Measurements from ENCODE around the gene TMEM38B.

DNA sequence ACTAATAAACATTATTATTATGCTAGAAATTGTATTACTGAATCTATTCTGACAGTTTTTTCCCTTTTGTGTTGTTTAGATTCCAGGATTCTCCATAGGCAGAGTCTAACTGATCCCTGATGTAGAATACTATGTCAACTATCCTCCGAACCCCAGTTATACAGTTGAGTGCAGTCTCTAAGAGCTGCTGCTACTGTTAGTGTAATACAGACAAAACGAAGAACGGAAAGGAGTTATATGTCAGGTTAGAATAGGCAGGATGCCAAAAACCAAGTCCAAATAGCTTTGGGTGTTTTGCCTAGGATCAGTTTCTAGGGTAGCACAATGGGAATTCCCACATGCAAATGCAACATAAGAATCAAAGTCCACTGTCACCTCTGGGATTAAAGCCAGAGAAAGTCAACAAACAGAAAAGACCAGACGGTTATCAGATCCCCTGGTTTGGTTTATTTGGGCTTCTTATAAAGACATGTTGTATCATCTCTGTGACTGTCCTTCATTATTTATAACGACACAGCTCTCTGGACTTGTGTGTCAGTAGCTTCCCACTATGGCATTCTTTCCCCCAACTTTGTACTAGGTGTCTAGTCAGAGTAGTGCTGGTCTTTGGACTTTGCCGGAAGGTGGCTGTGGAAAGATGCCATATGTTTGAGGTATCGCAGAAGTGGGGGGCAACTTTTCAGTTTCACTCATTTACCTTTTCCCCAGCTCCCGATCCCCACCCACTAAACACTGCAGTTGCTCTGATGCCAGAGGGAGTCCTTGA is 14.9 kb upstream of the TMEM38B start:
- TF ChIP-seq, protein P1, sequence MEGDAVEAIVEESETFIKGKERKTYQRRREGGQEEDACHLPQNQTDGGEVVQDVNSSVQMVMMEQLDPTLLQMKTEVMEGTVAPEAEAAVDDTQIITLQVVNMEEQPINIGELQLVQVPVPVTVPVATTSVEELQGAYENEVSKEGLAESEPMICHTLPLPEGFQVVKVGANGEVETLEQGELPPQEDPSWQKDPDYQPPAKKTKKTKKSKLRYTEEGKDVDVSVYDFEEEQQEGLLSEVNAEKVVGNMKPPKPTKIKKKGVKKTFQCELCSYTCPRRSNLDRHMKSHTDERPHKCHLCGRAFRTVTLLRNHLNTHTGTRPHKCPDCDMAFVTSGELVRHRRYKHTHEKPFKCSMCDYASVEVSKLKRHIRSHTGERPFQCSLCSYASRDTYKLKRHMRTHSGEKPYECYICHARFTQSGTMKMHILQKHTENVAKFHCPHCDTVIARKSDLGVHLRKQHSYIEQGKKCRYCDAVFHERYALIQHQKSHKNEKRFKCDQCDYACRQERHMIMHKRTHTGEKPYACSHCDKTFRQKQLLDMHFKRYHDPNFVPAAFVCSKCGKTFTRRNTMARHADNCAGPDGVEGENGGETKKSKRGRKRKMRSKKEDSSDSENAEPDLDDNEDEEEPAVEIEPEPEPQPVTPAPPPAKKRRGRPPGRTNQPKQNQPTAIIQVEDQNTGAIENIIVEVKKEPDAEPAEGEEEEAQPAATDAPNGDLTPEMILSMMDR (IDR thresholded peaks at IDR 0.05), result no peak
- TF ChIP-seq POLR2AphosphoS5 (IDR thresholded peaks at IDR 0.05; ENCODE audit: low read depth, low read length) (no peak), SIN3A (IDR thresholded peaks at IDR 0.05; ENCODE audit: borderline replicate concordance, insufficient read depth, low read depth, low read length) (no peak), TCF7L2 (IDR thresholded peaks at IDR 0.05; ENCODE audit: low read depth, low read length) (no peak)

Measured in Panc1 (cell line).